ENCODE data around the gene ZDHHC11.
"Not testable (repeated sequence)": the region's sequence is repeated elsewhere in the genome, so short reads cannot be mapped to it uniquely, and the experiment has no call there.

The ZDHHC11 gene

DNA sequence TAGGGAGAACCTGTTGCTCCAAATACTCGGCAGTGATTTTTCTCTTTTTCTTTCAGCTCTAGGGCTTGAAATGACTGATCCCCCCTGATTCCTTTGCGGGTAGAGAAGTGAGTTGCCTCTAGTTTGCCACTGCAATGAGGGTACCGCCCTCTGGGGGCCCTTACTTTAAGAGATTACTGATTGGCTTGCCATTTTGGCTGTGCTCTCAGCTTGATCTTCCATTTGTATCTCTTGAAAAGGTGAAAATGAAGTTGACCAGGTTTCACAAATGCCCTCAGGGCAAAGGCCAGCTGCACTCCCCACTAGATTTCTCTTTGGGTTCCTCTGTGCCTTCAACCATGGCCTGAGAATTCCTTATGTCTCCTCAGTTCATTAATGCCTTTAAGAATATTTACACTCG is 52.8 kb downstream of the ZDHHC11 start:
- DNase-seq: not testable (repeated sequence)

DNA sequence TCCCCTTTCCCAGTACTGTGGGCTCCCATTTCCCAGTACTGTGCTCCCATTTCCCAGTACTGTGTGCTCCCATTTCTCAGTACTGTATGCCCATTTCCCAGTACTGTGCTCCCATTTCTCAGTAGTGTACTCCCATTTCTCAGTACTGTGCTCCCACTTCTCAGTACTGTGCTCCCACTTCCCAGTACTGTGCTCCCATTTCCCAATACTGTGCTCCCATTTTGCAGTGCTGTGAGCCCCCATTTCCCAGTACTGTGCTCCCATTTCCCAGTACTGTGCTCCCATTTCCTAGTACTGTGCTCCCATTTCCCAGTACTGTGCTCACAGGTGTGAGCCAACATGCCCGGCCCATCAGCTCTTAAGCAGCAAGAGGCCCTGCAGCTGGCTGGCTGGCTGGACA is 54.9 kb downstream of the ZDHHC11 start:
- DNase-seq: not testable (repeated sequence)

DNA sequence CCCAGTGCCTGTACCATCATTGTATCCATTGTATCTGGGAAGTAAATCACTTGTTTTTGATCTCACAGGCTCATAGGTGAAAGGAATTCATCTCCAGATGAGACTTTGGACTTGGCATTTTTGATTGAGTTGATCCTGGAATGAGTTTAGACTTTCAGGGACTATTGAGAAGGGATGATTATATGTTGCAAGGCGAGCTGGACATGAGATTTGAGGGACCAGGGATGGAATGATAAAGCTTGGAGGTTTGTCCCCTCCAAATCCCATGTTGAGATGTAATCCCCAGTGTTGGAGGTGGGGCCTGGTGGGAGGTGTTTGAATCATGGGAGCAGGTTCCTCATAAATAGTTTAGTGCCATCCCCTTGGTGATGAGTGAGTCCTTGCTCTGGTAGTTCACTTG is 55.8 kb downstream of the ZDHHC11 start:
- not testable (repeated sequence) for DNase-seq

DNA sequence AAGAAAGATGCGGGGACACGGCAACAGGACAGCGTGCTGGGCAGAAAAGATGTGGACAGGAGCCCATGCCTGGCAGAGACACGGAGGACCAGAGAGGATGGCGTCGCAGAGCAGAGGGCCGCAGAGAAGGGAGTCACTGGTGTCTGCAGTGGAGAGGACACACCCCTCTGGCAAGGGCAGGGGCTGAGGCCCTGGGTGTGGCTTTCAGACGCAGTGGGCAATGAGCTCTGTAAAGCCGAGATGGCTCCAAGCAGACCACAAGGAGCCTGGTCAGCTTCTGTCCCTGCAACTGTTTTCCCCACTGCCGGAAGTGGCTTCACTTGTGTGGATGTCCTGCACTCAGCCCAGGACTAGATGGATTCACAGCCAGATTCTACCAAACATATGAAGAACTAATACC is 62.1 kb downstream of the ZDHHC11 start:
- DNase-seq: not testable (repeated sequence)

DNA sequence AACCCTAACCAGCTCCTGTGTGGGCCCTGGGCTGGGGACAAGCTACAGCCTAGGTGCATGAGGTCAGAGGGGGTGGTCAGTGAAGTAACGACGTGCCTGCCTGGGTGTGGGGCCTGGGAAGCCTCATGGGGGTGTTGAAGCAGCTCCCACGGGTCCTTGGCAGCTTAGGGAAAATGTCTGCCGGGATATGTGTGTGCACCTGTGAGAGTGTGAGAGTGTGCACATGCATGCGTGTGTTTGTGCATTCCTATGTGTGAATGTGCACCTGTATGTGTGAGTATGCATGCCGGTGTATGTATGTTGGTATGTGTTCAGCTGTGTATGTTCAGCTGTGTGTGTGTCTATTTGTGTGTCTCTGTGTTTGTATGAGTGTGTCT is 62.9 kb downstream of the ZDHHC11 start:
- DNase-seq: not testable (repeated sequence)

DNA sequence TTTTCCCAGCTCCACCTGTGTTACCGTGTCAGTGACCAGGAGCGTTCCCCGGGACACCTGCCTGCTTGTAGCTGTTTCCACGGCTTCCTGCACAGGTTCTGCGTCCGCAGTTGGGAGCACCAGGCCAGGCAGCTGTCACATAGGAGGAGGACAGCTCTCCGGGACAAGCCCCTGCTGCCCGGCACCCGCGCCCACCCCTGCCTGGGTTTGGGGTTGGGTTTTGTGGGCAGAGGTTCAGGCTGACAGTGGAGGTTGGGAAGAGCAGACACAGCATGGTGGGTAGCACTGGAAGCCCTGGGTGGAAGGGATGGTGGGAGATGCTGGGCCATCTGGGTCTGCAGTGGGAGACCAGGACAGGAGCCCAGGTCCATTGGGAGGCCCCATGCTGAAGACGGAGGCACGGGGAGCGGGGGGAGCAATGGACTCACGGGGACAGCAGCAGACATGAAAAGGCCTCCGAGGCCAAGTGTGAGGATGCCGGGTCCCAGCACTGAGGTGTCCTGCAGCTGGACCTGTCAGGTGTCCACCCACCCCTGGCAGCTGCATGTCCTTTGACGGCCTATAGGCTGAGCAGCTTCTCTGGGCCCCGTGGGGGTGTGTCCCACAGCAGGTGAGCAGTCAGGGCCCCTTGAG is 63.4 kb downstream of the ZDHHC11 start:
- not testable (repeated sequence) for DNase-seq

DNA sequence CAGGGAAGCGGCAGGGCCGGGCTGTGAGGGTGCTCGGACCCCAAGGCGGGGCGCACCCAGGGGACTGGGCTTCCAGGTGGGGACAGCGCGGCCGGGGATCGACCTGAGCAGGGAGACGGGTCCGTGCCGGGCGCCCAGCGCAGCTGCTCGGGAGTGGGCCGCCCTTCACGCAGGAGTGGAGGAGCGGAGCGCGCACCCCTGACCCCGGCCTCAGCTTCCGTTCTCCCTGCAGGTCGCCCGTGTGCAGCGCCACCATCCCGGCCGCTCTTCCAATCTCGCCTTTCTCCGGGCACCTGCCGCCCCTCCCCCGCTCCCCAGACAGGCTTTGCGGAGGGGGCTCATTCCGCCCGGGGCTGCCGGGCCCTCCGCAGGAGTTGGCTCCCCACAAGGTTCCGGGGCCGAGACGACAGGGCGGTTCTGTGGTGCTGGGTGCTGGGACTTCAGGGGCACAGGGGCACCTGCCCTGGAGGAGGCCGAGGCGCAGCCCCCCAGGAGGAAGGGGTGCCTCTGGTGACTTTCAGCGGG is 65.5 kb downstream of the ZDHHC11 start:
- DNase-seq: not testable (repeated sequence)

DNA sequence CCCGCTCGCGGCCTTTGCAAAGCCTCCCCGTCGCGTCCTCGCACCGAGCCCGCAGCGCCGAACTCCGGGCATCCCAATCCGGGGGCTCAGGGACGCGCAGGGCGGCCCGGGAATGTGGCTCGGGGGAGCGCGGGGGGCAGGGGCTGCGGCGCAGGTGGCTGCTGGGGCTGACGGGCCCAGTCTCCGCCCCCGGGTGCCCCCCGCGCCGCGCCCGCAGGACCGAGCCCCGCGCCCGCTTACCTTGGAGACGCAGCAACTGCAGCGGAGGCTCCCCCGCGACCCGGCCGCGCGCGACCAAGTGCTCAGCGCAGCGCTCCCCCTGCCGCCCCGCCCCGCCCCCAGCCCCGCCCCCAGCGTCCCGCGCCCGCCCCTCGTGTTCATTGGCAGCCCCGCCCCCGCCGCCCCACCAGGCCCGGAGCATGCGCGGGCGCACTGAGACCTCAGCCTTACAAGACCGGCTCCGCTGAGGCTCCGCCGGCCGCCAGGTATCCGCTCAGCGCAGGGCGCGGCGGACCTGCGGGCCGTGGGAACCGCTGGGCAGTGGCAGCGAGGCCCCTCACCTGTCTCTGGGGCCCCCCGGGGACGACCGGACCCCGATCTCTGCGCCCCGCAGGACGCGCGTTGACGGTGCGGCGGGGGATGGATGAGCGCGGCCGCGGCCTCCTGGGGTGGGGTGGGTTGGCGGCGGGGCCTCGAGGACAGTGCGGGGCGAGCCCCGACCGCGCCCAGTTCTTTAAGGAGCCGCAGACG is 66.2 kb downstream of the ZDHHC11 start, which contains the start of gene ZDHHC11B:
Gene ZDHHC11B (minus strand): TSS at position 302 of the 750 bp plus-strand sequence. CDS start 17,810 bp downstream, outside the sequence.
- DNase-seq: not testable (repeated sequence)

DNA sequence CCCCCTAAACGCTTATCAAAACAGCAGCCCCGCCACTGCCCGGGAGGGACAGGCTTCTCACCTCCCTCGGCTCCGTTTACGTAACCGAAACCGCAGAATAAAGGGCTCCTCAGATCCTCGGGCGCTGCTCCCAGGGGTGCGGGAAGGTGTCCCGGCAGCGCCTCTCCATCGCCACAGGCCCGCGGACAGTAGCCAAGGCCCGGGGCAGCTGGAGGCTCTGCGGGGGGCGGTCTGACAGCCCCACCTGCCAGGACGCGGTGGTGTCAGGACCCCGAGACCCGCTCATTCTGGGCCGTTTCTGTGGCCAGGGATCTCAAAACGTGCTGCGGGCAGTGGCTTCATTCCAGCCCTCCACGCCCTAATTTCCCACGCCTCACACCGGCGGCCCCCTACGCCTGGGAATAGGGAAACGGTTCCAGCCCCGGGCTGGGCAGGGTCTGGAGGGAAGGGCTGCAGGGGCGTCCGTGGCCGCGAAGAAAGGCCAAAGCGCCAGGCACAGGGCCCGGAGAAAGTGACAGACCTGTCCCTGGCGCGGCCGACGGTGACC is 66.8 kb downstream of the ZDHHC11 start:
- not testable (repeated sequence) for DNase-seq

DNA sequence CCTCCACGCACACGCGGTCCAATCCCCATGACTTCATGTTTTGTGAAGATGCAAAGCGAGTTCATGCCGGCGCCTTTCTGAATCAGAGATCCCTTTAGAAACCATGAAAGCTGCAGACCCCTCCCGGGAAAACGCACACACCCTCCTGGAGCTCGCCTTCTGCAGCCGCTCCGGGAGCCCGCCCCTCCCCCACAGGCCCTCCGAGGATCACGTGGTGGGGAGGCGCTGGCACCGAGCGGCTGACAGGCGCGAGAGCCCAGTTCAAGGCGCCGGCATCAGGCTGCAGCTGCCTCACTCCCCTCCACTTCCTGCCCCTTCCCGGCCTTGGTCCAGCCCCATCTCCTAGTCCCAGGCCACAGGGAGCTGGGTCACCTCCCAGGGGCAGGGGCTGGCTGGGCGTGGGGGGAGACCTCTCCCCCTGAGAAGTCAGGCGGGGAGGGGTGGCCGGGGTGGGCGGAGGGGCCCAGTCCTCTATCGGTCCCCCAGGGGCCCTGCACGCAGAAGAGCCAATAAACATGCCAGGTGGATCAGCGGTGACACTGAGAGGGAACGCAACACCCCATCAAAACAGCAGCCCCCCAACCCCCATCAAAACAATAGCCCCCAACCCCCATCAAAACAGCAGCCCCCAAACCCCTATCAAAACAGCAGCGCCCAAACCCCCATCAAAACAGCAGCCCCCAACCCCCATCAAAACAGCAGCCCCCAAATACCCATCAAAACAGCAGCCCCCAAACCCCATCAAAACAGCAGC is 67.6 kb downstream of the ZDHHC11 start:
- DNase-seq: not testable (repeated sequence)

DNA sequence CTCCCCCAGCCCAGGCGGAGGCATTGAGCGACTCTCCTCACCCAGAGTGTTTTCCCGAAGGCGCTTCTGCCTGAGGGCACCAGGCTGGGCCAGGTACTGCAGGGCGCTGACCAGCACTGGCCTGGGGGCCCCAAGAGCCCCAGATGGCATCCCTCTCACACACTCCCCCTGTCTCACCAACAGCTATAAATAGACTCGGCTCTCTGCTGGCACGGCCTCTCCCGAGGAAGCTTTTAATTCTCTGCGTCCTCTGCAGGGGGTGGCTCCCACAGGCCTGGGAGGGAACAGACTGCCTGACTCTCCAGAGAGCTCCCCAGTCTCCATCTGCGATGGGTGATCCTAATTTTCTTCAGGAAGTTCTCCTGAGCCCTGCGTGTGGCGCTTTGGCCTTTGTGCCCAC is 68.4 kb downstream of the ZDHHC11 start:
- not testable (repeated sequence) for DNase-seq

DNA sequence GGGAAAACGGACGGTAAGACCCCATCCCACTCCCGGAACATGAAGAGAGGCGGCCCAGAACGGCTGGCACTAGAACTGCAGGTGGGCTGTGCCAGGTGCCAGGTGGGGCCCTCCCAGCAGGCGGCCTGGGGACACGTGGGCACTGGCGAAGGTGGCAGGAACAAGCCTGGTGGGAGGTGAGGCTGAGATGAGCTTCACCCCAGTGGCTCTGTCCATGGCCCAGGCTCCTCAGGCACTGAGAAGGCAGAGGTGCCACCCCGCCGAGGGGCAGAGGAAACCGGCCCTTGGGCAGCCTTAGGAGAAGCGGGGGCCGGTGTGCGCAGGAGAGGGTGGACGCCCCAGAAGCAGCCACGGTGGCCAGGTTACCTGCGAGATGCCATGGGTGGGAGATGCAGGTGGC is 70.2 kb downstream of the ZDHHC11 start:
- DNase-seq: not testable (repeated sequence)

DNA sequence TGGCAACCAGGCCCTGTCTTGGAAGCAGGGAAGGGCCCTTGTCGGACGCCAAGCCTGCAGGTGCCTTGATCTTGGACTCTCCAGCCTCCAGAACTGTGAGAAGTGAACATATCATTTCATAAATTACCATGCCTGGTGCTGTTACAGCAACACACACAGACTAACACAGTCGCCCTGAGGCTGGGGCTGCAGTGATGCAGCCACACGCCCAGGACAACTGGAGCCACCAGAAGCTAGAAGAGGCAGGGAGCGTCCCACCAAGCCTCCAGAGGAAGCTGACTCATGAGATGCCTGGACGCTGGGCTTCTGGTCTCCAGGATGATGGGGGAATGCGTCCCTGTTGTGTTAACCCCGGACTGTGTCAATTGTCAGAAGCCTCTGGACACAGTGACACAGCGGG is 71.8 kb downstream of the ZDHHC11 start:
- DNase-seq: not testable (repeated sequence)

DNA sequence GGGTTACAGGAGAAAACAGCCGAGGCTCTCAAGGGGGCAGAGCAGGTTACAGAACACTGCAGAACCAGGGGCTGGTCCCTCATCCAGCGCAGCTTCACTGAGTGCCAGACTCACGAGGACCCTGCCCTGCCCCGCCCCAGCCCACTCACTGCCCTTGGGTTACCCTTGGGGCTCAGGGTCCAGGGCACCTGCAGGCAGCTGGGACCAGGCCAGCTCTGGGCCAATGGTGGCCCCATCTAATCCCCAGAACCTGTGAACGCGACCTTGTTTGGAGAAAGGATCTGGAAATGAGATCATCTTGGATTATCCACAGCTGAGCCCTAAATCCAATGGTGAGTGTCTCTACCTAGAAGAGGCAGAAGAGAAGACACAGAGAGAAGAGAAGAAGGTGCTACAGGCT is 72.4 kb downstream of the ZDHHC11 start:
- DNase-seq: not testable (repeated sequence)

DNA sequence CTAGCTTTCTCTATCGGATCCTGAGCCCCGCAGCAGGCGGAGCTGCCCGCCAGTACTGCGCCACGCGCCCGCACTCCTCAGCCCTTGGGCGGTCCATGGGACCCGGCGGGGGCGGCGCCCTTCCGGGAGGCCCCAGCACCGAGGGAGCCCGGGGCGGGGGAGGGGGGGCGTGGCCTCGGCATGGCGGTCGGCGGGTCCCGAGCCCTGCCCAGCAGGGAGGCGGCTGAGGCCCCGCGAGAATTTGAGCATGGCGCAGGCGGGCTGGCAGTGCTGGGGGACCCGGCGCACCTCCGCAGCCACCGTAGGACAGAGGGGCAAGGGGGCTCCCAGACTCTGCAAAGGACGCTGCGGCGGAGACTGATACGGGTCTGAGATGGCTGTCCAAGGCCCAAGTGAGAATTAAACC is 73.0 kb downstream of the ZDHHC11 start:
- no peak for DNase-seq

DNA sequence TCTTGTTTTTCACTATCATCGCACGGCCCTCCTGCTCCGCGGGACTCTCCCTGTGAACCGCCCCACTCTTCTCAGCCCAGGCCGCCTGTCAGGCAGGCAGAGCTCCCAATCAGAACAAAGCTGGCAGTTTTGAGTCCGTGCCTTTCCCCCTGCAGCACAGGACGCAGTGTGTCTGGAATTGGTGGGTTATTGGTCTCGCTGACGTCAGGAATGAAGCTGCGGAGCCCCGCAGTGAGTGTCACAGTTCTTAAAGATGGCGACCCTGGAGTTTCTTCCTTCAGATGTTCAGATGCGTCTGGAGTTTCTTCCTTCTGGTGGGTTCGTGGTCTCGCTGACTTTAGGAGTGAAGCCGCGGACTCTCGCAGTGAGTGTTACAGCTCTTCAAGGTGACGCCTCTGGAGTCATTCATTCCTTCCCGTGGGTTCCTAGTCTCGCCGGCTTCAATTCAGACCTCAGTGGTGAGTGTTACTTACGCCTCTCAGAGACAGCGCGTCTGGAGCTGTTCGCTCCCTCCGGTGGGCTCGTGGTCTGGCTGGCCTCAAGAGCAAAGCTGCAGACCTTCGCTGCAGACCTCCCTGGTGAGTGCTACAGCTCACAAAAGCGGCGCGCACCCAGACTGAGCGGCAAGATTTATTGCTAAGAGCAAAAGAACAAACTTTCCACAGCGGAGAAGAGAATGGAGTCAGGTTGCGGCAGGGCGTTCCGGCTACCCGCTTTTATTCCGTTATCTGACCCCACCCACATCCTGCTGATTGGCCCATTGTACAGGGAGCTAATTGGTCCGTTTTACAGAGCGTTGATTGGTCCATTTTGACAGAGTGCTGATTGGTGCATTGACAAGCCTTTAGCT is 73.7 kb downstream of the ZDHHC11 start:
- no peak for DNase-seq

DNA sequence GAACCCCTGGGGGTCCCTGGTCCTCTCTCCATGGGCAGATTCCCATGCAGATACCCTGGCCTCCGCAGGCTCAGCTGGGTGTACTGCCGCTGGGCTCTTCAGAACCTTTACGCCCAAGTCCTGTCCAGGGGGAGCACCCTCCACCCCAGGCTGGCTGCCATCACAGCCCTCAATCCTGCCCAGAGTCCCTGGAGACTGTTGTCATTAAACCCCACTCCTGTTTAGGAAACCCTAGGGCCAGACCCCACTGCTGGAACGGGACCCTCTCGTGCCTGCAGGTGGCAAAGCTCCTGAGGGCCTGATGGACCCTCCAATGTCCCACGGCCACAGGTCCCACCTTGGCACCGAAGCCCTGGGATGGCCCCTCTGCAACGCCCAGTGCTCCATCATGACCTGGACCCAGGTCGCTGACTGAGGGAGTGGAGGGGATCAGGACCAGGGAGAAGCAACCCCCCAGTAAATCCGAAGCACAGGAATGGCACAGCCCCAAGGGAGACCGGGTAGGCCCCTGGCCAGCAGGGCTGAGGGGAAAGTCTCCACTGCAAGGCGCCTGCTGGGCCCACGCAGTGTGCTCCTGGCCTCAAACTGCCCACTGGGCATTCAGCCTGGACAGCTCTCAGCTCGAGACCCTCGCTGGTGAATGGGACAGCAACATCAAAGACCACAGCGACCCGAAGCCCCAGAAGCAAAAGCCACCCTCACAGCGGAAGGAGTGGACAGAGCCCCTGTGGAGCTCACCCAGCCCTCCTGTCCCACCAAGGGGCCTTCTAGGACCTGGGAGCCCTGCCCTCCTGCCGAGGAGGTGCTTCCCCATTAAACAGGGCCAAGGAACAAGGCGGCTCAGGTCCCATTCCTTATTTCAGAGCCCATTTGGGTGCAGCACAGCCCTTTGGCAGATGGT is 74.6 kb downstream of the ZDHHC11 start:
- DNase-seq: no peak

DNA sequence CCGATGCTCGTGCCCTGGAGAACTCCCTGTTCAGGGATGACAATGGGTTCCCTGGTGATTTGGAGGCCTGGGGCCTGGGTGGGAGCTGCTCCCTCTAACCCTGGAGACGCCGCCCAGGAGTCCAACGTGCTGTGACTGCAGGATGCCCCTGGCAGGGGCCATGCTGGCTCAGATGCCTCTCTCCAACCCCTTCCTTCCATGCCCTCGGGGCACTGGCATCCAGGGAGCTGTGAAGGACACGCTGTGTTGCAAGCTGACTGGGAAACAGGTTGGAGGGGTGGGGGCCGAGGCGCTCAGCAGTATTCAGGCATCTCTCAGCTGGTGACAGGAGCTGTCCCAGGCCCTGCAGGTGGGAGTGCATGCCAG is 75.2 kb downstream of the ZDHHC11 start:
- DNase-seq: not testable (repeated sequence)

DNA sequence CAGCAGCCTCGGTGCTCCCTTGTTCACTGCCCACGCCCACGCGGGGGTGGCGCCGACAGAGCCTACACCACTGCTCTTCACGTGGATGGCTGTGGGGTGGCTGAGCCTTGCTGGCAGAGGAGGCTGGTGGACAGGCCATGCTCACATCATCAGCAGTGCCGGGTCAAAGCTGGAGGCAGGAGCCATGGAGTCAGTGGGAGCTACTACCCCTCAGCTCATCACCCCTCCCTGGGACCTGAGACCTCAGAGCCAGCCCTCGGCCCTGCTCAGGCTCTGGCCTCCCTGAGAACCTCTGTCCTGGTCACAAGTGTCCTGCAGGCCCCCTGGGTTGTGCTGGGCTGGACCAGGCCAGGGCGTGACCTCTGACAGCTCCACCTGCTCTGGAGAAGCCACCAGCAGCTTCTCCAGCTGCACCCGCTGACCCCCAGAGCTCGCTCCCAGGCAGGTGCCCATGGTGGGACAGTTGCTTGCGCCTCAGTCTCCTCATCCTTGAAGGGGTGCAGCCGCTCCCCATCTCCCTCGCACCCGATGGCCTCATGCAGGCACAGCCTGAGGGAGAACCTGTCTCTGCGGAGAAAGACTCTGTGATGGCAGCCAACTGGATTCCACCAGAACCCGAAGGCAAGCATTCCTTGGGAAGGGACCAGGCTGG is 75.8 kb downstream of the ZDHHC11 start:
- not testable (repeated sequence) for DNase-seq

DNA sequence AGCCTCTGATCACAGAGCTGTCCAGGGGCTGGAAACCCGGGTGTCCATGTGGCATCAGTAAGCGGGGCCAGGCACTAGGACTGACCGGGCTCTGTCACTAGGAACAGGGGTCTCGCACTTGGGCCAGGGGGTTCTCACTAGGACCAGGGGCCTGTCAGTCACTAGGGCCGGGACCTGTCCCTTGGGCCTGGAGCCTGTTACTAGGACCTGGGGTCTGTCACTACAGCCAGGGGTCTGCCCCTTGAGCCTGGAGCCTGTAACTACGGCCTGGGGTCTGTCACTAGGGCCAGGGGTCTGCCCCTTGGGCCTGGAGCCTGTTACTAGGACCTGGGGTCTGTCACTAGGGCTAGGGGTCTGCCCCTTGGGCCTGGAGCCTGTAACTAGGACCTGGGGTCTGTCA is 76.5 kb downstream of the ZDHHC11 start:
- DNase-seq: not testable (repeated sequence)
